NCI-H1105 (cell line): ENCODE data around the gene THRA.

Experiments
- DNase-seq: peaks from one replicate; lab custom pipeline; 2025; lab: John Stamatoyannopoulos, UW

THRA gene

GRCh38 chr17:40062329-40063186, at the start of gene THRA:
THRA (plus strand) TSS chr17:40062965; CDS start chr17:40074489, 11,524 bp downstream.
- peak; percentile 39 for DNase-seq

- no peak for DNase-seq
Observed at GRCh38 chr17:40014375-40014980, 48.3 kb upstream of the THRA start.

- DNase-seq = no peak
Observed at GRCh38 chr17:40015005-40015997, 47.5 kb upstream of the THRA start, which contains the start of gene CSF3. CSF3 (plus strand) TSS chr17:40015440; CDS start chr17:40015475, 35 bp downstream.

GRCh38 chr17:40015998-40016985, 46.5 kb upstream of the THRA start:
- no peak for DNase-seq

GRCh38 chr17:40017422-40018080, 45.2 kb upstream of the THRA start:
- no peak for DNase-seq

GRCh38 chr17:40018211-40019121, 44.3 kb upstream of the THRA start:
- no peak for DNase-seq

- DNase-seq = no peak
Observed at GRCh38 chr17:40019140-40019991, 43.4 kb upstream of the THRA start.

- no peak for DNase-seq
Observed at GRCh38 chr17:40020146-40020545, 42.6 kb upstream of the THRA start.

- DNase-seq = no peak
Observed at GRCh38 chr17:40021451-40021971, 41.3 kb upstream of the THRA start.

GRCh38 chr17:40022497-40022896, 40.3 kb upstream of the THRA start:
- DNase-seq = no peak

GRCh38 chr17:40022961-40023541, 39.7 kb upstream of the THRA start:
- no peak for DNase-seq

- DNase-seq = no peak
Observed at GRCh38 chr17:40023590-40024292, 39.0 kb upstream of the THRA start.

- DNase-seq = no peak
Observed at GRCh38 chr17:40024901-40025300, 37.9 kb upstream of the THRA start.

- DNase-seq = no peak
Observed at GRCh38 chr17:40025559-40025958, 37.2 kb upstream of the THRA start.

GRCh38 chr17:40025991-40026815, 36.6 kb upstream of the THRA start:
- DNase-seq = no peak
